RWPE2 (cell line): Measurements from ENCODE around the gene IAPP.
"Not testable (repeated sequence)": the region's sequence is repeated elsewhere in the genome, so short reads cannot be mapped to it uniquely, and the experiment has no call there.

Source experiments
- ATAC-seq: fragments of 200-7000 bp; cut with Tn5 transposase; 3 replicates; pipeline ENCODE4 v1.9.1; 2021; ENCODE audit warnings: low read depth
- DNase-seq: peaks from one replicate; pipeline ENCODE4 v3.0.0-alpha.2; 2020; ENCODE audit warnings: low spot score
- H3K27ac ChIP-seq: fragments of 450-650 bp; 2 replicates; pipeline ENCODE4 v1.5.1; 2017; ENCODE audit warnings: mild to moderate bottlenecking; ENCODE audit not compliant: poor library complexity, severe bottlenecking
- H3K27me3 ChIP-seq: fragments of 250-450 bp; sonication (Bioruptor Pico); 2 replicates; pipeline ENCODE4 v1.5.1; 2021; ENCODE audit warnings: mild to moderate bottlenecking, moderate library complexity; ENCODE audit not compliant: insufficient read depth, poor library complexity, severe bottlenecking
- H3K36me3 ChIP-seq: fragments of 250-450 bp; sonication (Bioruptor Pico); 2 replicates; pipeline ENCODE4 v1.5.1; 2020; ENCODE audit warnings: low read depth, mild to moderate bottlenecking, moderate library complexity
- H3K4me1 ChIP-seq: fragments of 250-450 bp; sonication (Bioruptor Pico); 2 replicates; pipeline ENCODE4 v1.5.1; 2021; ENCODE audit warnings: mild to moderate bottlenecking, moderate library complexity; ENCODE audit not compliant: insufficient read depth, poor library complexity, severe bottlenecking
- H3K4me3 ChIP-seq: fragments of 250-450 bp; sonication (Bioruptor Pico); 2 replicates; pipeline ENCODE4 v1.5.1; 2021; ENCODE audit warnings: mild to moderate bottlenecking, moderate library complexity; ENCODE audit not compliant: severe bottlenecking
- H3K9me3 ChIP-seq: fragments of 250-450 bp; sonication (Bioruptor Pico); 2 replicates; pipeline ENCODE4 v1.5.1; 2021; ENCODE audit warnings: mild to moderate bottlenecking, moderate library complexity; ENCODE audit not compliant: severe bottlenecking
- TF ChIP-seq, protein P1 (sequence below): fragments of 450-650 bp; IDR thresholded peaks from one replicate; pipeline ENCODE4 v1.5.1; 2017; ENCODE audit warnings: mild to moderate bottlenecking, moderate library complexity; ENCODE audit not compliant: poor library complexity, severe bottlenecking

Gene IAPP

DNA sequence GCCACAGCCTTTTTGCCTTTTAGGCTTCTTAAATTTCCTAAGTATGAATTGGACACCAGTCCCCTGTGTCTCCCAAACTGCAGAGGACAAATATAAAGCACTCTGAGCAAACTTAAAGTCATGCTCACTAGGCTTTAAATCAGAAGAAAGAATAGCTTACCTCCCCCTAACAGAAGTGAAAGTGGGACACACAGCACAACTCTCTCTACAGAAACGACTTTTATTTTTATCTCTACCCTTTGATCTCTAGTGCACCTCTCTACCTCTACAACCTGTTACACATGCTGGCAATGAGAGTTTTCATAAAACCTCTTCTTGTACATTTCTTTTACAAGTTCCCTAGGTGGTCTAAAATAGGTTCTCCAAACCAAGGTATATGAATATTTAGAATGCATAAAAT lies 19.7 kb downstream of the IAPP start:
- no peaks in the 10 kb centered on the region for H3K9me3 ChIP-seq
- H3K4me1 ChIP-seq = no peaks in the 10 kb centered on the region
- TF ChIP-seq, protein P1, sequence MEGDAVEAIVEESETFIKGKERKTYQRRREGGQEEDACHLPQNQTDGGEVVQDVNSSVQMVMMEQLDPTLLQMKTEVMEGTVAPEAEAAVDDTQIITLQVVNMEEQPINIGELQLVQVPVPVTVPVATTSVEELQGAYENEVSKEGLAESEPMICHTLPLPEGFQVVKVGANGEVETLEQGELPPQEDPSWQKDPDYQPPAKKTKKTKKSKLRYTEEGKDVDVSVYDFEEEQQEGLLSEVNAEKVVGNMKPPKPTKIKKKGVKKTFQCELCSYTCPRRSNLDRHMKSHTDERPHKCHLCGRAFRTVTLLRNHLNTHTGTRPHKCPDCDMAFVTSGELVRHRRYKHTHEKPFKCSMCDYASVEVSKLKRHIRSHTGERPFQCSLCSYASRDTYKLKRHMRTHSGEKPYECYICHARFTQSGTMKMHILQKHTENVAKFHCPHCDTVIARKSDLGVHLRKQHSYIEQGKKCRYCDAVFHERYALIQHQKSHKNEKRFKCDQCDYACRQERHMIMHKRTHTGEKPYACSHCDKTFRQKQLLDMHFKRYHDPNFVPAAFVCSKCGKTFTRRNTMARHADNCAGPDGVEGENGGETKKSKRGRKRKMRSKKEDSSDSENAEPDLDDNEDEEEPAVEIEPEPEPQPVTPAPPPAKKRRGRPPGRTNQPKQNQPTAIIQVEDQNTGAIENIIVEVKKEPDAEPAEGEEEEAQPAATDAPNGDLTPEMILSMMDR = no peak
- DNase-seq (no peak), ATAC-seq (no peak)
- H3K27me3 ChIP-seq = no peaks in the 10 kb centered on the region
- H3K4me3 ChIP-seq = no peak overlapping the region
- no peak overlapping the region for H3K27ac ChIP-seq
- no peaks in the 10 kb centered on the region for H3K36me3 ChIP-seq

DNA sequence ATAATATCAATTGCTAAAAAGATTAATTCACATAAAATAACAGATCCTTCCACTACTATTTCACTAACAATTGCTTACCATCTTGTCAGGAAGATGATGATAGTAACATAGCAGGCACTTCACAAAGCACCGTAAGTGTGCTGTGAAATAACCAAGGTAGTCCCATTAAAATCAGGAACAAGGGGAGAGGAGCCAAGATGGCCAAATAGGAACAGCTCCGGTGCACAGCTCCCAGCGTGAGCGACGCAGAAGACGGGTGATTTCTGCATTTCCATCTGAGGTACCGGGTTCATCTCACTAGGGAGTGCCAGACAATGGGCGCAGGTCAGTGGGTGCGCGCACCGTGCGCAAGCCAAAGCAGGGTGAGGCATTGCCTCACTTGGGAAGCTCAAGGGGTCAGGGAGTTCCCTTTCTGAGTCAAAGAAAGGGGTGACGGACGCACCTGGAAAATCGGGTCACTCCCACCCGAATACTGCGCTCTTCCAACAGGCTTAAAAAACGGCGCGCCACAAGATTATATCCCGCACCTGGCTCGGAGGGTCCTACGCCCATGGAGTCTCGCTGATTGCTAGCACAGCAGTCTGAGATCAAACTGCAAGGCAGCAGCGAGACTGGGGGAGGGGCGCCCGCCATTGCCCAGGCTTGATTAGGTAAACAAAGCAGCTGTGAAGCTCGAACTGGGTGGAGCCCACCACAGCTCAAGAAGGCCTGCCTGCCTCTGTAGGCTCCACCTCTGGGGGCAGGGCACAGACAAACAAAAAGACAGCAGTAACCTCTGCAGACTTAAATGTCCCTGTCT lies 22.3 kb downstream of the IAPP start:
- not testable (repeated sequence) for ATAC-seq, H3K27ac ChIP-seq, DNase-seq

DNA sequence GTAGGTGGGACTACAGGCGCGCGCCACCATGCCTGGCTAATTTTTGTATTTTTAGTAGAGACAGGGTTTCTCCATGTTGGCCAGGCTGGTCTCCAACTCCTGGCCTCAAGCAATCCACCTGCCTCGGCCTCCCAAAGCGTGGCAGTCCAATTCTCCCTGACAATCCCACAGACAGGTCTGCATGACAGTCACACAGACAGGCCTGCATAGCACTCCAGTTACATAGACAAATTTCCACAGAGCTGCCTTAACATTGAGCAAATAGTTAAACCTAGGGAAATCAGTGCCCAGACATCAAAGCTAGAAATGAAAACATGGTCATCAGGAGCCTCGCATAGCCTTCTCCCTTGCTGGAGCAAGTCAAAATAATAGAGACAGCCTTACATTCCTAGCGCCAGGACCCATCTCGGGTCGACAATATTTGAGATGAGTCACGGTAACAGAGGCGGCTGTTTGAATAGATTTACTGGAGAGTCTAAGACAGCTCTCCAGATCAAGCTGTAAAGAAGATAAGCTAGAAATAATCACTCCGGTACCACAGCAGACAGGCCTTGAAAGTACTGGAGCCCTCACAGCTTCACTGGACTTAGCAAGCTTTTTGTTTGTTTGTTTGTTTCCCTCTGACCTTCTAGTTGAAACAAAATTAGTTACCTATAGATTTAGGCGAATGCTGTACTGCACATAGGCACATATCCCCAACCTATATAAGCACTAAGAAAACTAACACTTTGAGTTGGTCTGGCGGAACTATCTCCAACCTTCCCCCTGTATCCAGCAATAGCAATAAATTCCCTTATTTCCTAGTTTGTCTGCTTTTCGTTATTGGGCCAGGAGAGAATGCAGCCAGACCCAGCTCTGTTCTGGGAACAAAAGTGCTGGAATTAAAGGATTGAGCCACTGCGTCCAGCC lies 40.9 kb downstream of the IAPP start:
- H3K27me3 ChIP-seq = no peaks in the 10 kb centered on the region
- no peak for DNase-seq
- H3K36me3 ChIP-seq = no peaks in the 10 kb centered on the region
- TF ChIP-seq, protein P1 = no peak
- H3K27ac ChIP-seq = no peak overlapping the region
- no peaks in the 10 kb centered on the region for H3K9me3 ChIP-seq
- H3K4me1 ChIP-seq = no peaks in the 10 kb centered on the region
- ATAC-seq = peak; percentile 44; the same call in 2 of the 3 replicates
- no peak overlapping the region for H3K4me3 ChIP-seq

More for the DNA sequence above, 22.3 kb downstream of the IAPP start:
- not testable (repeated sequence) for H3K36me3 ChIP-seq, H3K9me3 ChIP-seq, H3K4me3 ChIP-seq, H3K27me3 ChIP-seq, H3K4me1 ChIP-seq

DNA sequence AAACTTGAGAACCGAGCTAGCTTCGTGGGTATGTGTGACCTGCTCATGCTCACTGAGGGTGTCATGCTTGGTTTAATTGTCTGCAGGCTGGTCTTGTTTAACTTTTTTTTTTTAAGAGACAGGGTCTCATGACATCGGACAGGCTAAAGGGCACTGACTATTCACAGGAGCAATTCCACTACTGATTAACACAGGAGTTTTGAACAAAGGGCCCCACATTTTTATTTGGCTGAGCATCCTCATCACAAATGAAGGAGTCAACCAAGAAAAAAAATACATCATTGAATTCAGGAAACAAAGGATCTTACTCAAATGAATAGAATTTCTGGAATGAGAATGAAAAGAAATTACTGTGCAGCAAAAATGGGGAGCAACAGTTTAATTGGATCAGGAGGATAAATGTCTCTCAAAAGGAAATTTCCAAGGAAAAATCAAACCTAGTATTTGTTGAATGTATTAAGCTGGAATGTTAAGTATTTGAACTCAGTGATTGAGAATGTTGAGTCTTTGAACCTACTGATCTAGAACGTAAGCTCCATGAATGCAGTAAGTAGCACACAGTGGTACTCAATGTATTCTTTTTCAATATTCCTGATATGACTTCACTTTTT lies 43.9 kb downstream of the IAPP start:
- no peak for DNase-seq
- Histone ChIP-seq H3K27me3 (no peaks in the 10 kb centered on the region), H3K36me3 (no peaks in the 10 kb centered on the region), H3K4me1 (no peaks in the 10 kb centered on the region), H3K27ac (no peak overlapping the region), H3K9me3 (no peaks in the 10 kb centered on the region), H3K4me3 (no peak overlapping the region)
- TF ChIP-seq, protein P1 = no peak
- ATAC-seq = no peak

DNA sequence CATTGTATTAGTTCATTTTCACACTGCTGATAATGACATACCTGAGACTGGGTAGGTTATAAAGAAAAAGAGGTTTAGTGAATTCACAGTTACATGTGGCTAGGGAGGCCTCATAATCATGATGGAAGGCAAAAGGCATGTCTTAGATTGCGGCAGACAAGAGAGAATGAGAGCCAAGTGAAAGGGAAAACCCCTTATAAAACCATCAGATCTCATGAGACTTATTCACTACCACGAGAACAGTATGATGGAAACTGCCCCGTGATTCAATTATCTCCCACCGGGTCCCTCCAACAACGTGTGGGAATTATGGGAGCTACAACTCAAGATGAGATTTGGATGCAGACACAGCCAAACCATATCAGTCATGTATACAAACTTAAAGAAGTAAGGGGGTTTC lies 45.7 kb downstream of the IAPP start:
- not testable (repeated sequence) for H3K4me3 ChIP-seq, H3K4me1 ChIP-seq, H3K9me3 ChIP-seq, H3K27me3 ChIP-seq, H3K36me3 ChIP-seq, ATAC-seq, DNase-seq, H3K27ac ChIP-seq

DNA sequence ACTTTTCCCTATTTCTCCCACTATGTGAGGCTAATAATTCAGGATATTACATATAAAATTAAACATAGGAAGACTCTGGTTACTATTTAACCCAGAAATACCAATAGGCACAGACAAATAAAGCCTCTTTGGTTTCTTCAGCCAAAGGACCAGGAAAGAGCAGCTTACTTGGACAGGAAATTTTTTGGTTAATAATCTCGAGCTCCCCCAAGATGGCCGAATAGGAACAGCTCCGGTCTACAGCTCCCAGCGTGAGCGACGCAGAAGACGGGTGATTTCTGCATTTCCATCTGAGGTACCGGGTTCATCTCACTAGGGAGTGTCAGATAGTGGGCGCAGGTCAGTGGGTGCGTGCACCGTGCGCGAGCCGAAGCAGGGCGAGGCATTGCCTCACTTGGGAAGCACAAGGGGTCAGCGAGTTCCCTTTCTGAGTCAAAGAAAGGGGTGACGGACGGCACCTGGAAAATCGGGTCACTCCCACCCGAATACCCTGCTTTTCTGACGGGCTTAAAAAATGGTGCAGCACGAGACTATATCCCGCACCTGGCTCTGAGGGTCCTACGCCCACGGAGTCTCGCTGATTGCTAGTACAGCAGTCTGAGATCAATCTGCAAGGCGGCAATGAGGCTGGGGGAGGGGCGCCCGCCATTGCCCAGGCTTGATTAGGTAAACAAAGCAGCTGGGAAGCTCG lies 46.5 kb downstream of the IAPP start:
- ATAC-seq, H3K27ac ChIP-seq, H3K27me3 ChIP-seq, H3K4me3 ChIP-seq, H3K9me3 ChIP-seq, H3K4me1 ChIP-seq, H3K36me3 ChIP-seq, DNase-seq: not testable (repeated sequence)
